Measurements from ENCODE around the gene BTNL8.

BTNL8 gene

DNA sequence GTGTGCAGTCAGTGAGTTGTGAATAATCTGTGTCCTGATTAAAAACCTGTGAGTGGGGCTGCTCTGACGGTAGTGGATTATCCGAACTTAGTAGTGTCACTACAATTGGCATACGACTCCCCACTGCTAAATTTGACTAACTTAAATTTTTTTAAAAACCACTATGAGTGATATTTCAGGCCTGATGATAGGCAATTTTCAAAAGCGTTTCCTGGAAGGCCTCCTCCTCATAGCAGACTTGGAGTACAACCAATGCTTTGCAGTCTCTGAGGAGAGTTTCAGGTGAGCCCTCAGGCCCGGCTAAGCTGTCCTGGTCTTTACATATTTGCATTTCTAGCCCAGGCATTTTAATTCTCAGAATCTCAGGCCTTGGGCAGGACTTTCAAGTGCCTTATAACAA, 10.8 kb downstream of the BTNL8 start:
- no peak for DNase-seq (ENCODE audit: low spot score in 2 of 2)
- no peaks in the 10 kb centered on the region for H3K36me3 Mint-ChIP-seq
- ATAC-seq, result peak; percentile 55
- H3K4me1 Mint-ChIP-seq, result peaks cover 9% of the 10 kb centered on the region
- no peaks in the 10 kb centered on the region for H3K9me3 Mint-ChIP-seq
- peak overlapping the region; percentile 26 for H3K4me3 Mint-ChIP-seq
- H3K27ac Mint-ChIP-seq, result peak overlapping the region; percentile 39

DNA sequence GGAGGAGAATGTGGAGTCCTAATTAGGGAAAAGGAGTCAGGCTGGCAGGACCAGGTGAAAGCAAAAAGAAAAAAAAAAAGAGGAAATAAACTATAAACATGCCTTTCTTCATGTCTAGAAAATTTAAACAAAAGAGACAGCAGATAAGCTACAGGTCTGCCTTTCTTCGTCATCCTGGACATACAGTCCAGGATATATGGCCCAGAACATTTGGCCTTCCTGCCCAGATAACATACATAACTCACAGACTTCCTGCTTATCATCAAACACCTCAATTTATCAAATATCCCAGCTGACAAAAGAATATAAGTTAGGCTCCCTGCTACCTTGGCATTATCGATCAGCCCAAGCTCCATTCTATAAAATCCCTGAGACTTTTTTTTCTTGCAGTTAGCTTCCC, 11.2 kb downstream of the BTNL8 start:
- no peaks in the 10 kb centered on the region for H3K36me3 Mint-ChIP-seq
- no peaks in the 10 kb centered on the region for H3K9me3 Mint-ChIP-seq
- DNase-seq (ENCODE audit: low spot score in 2 of 2) (no peak), ATAC-seq (no peak)
- H3K27ac Mint-ChIP-seq, result peak overlapping the region; percentile 39
- H3K4me1 Mint-ChIP-seq, result peaks cover 9% of the 10 kb centered on the region
- H3K4me3 Mint-ChIP-seq, result peak overlapping the region; percentile 26

DNA sequence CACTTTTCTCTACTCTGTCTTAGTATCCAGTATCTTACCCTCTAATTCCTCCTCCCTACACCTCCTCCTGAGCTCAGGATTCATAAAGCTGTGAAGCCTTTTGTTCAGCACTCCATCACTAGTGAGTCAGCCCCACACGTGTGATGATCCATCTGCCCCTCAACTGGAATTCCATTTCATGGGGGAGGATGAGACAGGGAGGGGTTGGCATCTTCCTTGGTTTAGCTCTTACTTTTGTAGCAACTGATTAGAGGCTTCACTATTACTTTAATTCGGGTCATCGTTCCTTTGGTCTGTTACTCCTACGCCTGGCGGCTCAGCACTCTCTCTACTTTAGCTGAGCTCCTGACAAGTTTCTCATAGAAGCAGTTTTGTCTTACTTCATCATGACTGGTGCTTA, 11.8 kb downstream of the BTNL8 start:
- no peak overlapping the region for H3K4me3 Mint-ChIP-seq
- H3K9me3 Mint-ChIP-seq, result no peaks in the 10 kb centered on the region
- no peak for DNase-seq (ENCODE audit: low spot score in 2 of 2)
- H3K27ac Mint-ChIP-seq, result no peak overlapping the region
- H3K36me3 Mint-ChIP-seq, result no peaks in the 10 kb centered on the region
- H3K4me1 Mint-ChIP-seq, result peaks cover 9% of the 10 kb centered on the region
- ATAC-seq, result no peak

DNA sequence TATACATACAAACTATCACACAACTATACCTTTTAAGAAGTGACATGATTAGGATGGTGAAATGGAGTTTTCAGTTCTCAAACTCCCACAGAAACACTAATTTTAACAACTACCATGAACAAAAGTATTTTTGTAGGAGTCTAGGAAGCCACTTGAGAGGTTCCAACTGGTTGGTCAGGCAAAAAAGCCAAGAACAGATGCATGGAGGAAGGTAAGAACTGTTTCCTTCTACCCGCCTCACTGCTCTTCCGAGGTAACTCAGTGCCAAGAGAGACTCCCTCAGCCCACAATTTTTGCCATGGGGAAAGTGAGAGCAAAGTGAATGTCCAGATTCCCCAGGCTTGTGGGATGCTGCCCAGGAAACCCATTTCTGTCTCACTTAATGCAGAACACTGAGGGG, 15.7 kb downstream of the BTNL8 start:
- Mint-ChIP-seq H3K9me3 (no peaks in the 10 kb centered on the region), H3K4me3 (no peak overlapping the region), H3K27ac (no peak overlapping the region), H3K4me1 (peaks cover 4% of the 10 kb centered on the region), H3K36me3 (no peaks in the 10 kb centered on the region)
- ATAC-seq (no peak), DNase-seq (ENCODE audit: low spot score in 2 of 2) (no peak)

DNA sequence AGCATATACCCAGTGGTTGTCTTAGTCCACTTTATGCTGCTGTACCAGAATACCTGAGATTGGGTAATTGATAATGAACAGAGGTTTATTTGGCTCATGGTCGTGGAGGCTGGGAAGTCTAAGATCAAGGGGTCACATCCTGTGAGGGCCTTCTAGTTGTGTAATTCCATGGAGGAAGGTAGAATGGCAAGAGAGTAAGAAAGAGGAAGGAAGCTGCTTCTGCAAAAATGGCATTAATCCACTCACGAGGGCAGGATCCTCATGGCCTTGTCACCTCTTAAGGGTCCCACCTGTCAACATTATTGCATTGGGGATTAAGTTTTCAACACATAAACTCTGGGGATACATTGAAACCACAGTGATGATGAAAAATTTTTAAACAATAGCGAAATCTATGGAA, 17.0 kb downstream of the BTNL8 start:
- no peak overlapping the region for H3K4me3 Mint-ChIP-seq
- H3K9me3 Mint-ChIP-seq, result no peaks in the 10 kb centered on the region
- no peaks in the 10 kb centered on the region for H3K36me3 Mint-ChIP-seq
- no peak for DNase-seq (ENCODE audit: low spot score in 2 of 2)
- no peak overlapping the region for H3K27ac Mint-ChIP-seq
- H3K4me1 Mint-ChIP-seq, result no peaks in the 10 kb centered on the region
- ATAC-seq, result no peak

DNA sequence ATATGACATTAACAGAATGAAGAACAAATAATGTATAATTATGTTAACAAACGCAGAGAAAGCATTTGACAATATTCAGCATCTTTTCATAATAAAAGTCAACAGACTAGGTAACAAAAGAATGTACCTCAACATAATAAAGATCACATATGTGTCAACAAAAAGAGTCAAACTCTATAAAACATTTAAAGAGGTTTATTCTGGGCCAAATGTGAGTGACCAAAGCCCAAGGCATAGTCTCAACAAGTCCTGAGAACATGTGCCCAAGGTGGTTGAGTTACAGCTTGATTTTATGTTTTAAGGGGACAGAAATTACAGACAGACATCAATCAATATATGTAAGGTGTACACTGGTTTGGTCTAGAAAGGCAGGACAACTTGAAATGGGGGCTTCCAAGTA, 19.4 kb downstream of the BTNL8 start:
- no peak for ATAC-seq
- DNase-seq (ENCODE audit: low spot score in 2 of 2), result no peak
- Mint-ChIP-seq H3K27ac (no peak overlapping the region), H3K9me3 (peaks cover 9% of the 10 kb centered on the region), H3K4me1 (no peaks in the 10 kb centered on the region), H3K36me3 (no peaks in the 10 kb centered on the region), H3K4me3 (no peak overlapping the region)

DNA sequence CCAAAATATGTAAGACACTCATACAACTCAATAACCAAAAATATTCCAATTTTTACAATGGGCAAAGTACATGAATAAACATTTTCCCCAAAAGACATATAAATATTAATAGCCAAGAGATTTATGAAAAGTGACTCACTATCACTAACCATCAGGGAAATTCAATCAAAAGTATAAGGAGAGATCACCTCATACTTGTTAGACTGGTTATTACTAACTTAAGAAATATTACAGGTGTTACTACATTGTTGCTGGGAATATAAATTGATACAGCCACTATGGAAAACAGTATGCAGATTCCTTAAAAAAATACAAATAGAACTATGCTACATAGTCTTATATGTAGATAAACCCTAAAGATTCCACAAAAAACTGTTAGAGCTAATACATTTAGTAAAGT, 21.8 kb downstream of the BTNL8 start:
- Mint-ChIP-seq H3K36me3 (no peaks in the 10 kb centered on the region), H3K4me3 (no peak overlapping the region), H3K9me3 (peaks cover 17% of the 10 kb centered on the region), H3K27ac (no peak overlapping the region), H3K4me1 (no peaks in the 10 kb centered on the region)
- no peak for DNase-seq (ENCODE audit: low spot score in 2 of 2)
- no peak for ATAC-seq

DNA sequence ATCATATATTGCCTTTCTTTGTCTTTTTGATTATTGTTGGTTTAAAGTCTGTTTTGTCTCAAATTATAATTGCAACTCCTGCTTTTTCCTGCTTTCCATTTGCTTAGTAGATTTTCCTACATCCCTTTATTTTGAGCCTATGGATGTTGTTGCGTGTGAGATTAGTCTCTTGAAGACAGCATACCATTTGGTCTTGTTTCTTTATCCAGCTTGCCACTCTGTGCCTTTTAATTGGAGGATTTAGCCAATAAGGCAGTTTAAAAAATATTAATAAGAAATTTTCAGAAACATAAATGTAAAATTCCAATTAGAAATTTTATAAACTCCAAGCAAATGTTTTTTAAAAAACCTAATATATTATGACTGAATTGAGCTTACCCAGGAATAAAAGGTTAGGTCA, 24.0 kb downstream of the BTNL8 start:
- Mint-ChIP-seq H3K4me3 (no peak overlapping the region), H3K4me1 (no peaks in the 10 kb centered on the region), H3K36me3 (no peaks in the 10 kb centered on the region), H3K27ac (no peak overlapping the region), H3K9me3 (peaks cover 17% of the 10 kb centered on the region)
- ATAC-seq (no peak), DNase-seq (ENCODE audit: low spot score in 2 of 2) (no peak)

DNA sequence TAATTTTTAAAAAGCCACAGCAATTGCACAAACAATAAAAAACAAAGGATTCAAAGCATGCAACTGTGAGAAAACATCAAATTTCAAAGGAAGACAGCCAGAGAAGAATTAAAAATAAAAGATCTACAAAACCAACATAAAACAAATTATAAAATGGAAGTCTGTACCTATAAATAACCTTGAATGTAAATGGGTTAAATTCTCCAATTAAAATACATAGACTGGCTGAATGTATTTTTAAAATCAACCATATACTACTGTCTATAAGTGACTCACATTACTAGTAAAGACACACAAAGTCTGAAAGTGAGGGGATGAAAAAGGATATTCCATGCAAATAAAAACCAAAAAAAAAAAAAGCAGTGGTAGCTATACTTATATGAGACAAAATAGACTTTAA, 33.7 kb downstream of the BTNL8 start:
- Mint-ChIP-seq H3K4me1 (no peaks in the 10 kb centered on the region), H3K27ac (no peak overlapping the region), H3K4me3 (no peak overlapping the region), H3K36me3 (no peaks in the 10 kb centered on the region), H3K9me3 (peaks cover 2% of the 10 kb centered on the region)
- ATAC-seq, result no peak
- DNase-seq (ENCODE audit: low spot score in 2 of 2), result no peak

DNA sequence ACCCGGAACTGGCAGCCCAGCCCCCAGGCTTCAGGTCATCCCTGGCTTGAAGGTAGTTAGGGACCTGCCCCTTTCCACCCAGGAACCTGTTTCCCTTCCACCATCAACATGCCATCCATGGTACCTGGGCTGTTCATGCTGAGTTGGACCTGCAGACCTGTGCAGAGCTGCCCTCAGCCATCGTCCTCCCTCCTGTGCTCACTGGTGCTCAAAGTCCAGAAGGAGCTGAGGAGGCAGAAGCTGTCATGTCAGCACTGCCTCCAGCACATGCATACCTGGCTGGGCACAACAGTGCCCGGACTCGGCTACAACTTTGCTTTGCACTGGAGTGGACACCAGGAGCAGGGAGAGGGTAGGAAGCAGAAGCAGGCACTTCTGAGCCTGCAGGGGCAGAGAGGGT, 36.2 kb downstream of the BTNL8 start:
- H3K36me3 Mint-ChIP-seq, result no peaks in the 10 kb centered on the region
- H3K4me3 Mint-ChIP-seq, result no peak overlapping the region
- no peaks in the 10 kb centered on the region for H3K4me1 Mint-ChIP-seq
- ATAC-seq (peak; percentile 40), DNase-seq (ENCODE audit: low spot score in 2 of 2) (no peak)
- H3K9me3 Mint-ChIP-seq, result peaks cover 8% of the 10 kb centered on the region
- no peak overlapping the region for H3K27ac Mint-ChIP-seq

DNA sequence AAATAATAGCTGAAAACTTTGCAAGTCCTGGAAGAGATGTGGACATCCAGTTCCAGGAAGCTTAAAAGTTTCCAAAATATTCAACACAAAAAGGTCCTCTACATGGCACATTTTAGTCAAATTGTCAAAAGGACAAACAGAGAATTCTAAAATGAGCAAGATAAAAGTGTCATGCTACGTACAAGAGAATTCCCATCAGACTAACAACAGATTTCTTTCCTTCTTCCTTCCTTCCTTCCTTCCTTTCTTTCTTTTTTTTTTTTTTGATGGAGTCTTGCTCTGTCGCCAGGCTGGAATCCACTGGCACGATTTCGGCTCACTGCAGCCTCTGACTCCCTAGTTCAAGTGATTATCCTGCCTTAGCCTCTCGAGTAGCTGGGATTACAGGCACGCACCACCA, 39.3 kb downstream of the BTNL8 start:
- Mint-ChIP-seq H3K4me3 (no peak overlapping the region), H3K36me3 (no peaks in the 10 kb centered on the region), H3K4me1 (no peaks in the 10 kb centered on the region), H3K27ac (no peak overlapping the region), H3K9me3 (peaks cover 8% of the 10 kb centered on the region)
- no peak for DNase-seq (ENCODE audit: low spot score in 2 of 2)
- ATAC-seq, result no peak

DNA sequence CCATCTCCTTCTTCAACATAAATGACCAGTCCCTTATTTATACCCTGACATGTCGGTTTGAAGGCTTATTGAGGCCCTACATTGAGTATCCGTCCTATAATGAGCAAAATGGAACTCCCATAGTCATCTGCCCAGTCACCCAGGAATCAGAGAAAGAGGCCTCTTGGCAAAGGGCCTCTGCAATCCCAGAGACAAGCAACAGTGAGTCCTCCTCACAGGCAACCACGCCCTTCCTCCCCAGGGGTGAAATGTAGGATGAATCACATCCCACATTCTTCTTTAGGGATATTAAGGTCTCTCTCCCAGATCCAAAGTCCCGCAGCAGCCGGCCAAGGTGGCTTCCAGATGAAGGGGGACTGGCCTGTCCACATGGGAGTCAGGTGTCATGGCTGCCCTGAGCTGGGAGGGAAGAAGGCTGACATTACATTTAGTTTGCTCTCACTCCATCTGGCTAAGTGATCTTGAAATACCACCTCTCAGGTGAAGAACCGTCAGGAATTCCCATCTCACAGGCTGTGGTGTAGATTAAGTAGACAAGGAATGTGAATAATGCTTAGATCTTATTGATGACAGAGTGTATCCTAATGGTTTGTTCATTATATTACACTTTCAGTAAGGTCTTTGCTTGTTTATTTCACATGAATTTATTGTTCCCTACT, 51.5 kb downstream of the BTNL8 start:
- Mint-ChIP-seq H3K27ac (no peak overlapping the region), H3K4me3 (no peak overlapping the region)
- ATAC-seq, result no peak

DNA sequence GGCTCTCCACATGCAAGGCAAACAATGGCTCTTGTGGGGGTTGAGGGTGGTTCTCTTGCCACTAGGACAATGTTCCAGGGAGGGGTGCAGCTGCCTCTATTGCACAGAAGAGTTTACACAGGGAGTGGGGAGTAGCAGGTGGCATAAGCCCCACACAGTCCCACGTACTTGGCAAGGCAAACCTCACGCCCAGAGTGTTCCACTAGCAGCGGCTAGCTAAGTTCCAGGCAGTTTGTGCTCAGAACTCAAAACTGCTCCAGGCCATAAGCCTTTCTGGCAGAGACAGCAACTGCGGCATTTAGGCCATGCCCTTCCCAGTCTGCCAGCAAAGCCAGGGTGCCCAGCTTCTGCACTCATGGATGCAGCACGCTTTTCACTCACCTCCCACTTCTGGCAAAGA, 60.7 kb downstream of the BTNL8 start:
- ATAC-seq, result no peak
- peaks cover 6% of the 10 kb centered on the region for H3K4me1 Mint-ChIP-seq
- no peaks in the 10 kb centered on the region for H3K36me3 Mint-ChIP-seq
- no peak overlapping the region for H3K4me3 Mint-ChIP-seq
- peaks cover 3% of the 10 kb centered on the region for H3K9me3 Mint-ChIP-seq
- no peak for DNase-seq (ENCODE audit: low spot score in 2 of 2)
- H3K27ac Mint-ChIP-seq, result no peak overlapping the region

More for the DNA sequence above, 51.5 kb downstream of the BTNL8 start:
- Mint-ChIP-seq H3K36me3 (no peaks in the 10 kb centered on the region), H3K4me1 (no peaks in the 10 kb centered on the region), H3K9me3 (no peaks in the 10 kb centered on the region)
- no peak for DNase-seq (ENCODE audit: low spot score in 2 of 2)

DNA sequence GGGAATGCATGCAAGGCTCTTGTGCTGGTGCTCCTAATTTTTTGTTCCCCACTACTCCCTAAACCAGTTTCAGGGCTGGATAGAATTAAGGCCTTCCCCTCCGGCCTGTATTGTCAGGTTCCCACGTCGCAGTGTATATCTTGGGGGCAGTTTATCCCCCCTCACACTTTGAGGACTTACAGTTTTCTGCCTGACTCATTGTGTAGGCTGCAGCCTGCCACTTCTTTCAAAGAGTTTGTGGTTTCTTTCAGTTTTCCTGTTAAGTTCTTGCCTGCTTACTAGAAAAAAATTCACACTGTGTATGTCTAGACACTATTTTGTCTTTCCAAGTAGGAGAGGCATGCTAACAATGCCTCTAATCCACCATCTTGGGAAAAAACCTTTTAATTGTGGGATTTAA, 61.2 kb downstream of the BTNL8 start:
- no peak for ATAC-seq
- H3K4me1 Mint-ChIP-seq, result peaks cover 6% of the 10 kb centered on the region

DNA sequence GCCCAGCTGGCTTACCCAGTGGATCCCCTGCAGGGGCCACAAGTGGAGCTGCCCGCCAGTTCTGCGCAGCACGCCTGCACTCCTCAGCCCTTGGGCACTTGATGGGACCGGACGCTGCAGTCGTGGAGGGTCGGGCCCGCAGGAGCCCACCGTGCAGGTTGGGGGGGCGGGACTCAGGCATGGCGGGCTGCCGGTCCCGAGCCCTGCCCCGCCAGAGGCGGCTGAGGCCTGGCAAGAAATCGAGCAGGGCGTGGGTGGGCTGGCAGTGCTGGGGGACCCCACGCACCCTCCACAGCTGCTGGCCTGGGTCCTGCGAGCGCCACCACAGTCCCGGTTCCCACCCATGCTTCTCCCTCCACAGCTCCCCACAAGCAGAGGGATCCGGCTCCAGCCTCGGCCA, 70.4 kb downstream of the BTNL8 start:
- ATAC-seq (no peak), DNase-seq (ENCODE audit: low spot score in 2 of 2) (no peak)
- Mint-ChIP-seq H3K4me1 (no peaks in the 10 kb centered on the region), H3K9me3 (no peaks in the 10 kb centered on the region), H3K27ac (no peak overlapping the region), H3K36me3 (no peaks in the 10 kb centered on the region), H3K4me3 (no peak overlapping the region)

More for the DNA sequence above, 61.2 kb downstream of the BTNL8 start:
- H3K9me3 Mint-ChIP-seq, result peaks cover 3% of the 10 kb centered on the region
- no peaks in the 10 kb centered on the region for H3K36me3 Mint-ChIP-seq
- DNase-seq (ENCODE audit: low spot score in 2 of 2), result no peak
- no peak overlapping the region for H3K27ac Mint-ChIP-seq
- H3K4me3 Mint-ChIP-seq, result no peak overlapping the region

DNA sequence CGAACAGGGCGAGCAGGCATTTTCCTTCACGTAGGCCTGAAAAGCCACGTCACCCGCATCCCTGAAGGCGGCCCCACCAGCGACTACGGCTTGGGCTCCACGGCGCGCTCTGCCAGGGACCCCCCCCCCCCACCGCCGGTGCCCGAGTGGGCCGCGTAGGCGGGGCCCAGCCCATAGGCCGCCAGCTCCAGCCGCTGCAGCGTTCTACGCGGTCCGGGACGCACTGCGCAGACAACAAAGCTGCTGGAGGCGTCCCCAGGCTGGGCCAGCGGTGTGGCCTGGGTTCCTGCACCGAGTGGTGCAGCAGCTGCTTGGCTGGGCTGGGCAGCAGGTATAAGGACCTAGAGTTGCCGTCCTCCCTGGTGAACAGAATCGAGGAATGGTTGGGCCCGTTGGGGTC, 71.4 kb downstream of the BTNL8 start:
- Mint-ChIP-seq H3K27ac (no peak overlapping the region), H3K4me3 (no peak overlapping the region), H3K9me3 (no peaks in the 10 kb centered on the region), H3K4me1 (no peaks in the 10 kb centered on the region), H3K36me3 (no peaks in the 10 kb centered on the region)
- DNase-seq (ENCODE audit: low spot score in 2 of 2) (no peak), ATAC-seq (no peak)

DNA sequence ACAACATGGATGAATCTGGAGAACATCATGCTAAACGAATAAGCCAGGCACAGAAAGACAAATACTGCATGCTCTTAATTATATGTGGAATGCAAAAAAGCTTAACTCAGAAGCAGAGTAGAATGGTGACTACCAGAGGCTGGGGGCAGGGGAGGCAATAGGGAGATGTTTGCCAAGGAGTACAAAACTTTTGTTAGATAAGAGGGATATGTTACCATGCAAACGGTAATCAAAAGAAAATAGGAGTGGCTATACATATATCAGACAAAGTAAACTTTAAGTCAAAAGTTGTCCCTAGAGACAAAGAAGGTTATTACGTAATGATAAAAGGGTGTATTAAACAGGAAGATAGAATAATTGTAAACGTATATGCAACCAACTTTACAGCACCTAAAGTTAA, 71.9 kb downstream of the BTNL8 start:
- ATAC-seq, result no peak
- Mint-ChIP-seq H3K36me3 (no peaks in the 10 kb centered on the region), H3K4me1 (no peaks in the 10 kb centered on the region)

More for the DNA sequence above, 71.9 kb downstream of the BTNL8 start:
- no peak overlapping the region for H3K27ac Mint-ChIP-seq
- no peak overlapping the region for H3K4me3 Mint-ChIP-seq
- DNase-seq (ENCODE audit: low spot score in 2 of 2), result no peak
- H3K9me3 Mint-ChIP-seq, result no peaks in the 10 kb centered on the region

All from stimulated activated effector memory CD8-positive, alpha-beta T cell treated with anti-CD3 and anti-CD28 coated beads, Interleukin-12 subunit alpha, Interleukin-12 subunit beta, amount 100 ng/mL, for 72 hours (primary cell).